Keratinocyte (primary cell): ENCODE results near the gene DYNLT2. TPM values are rescaled to one million over a fixed set of nuclear protein-coding genes. Genes with fewer than 3 reads are reported as not detected.

Source experiments
- DNase-seq: peaks from one replicate; pipeline ENCODE4 v3.0.0-alpha.2; 2011; ENCODE audit warnings: low read depth, missing footprints, low spot score
- FAIRE-seq: peaks from 2 replicates; lab custom pipeline; 2011; peaks lifted over from hg19 to GRCh38; lab: Jason Lieb, UNC
- H2AFZ ChIP-seq: 2 replicates; pipeline ENCODE4 v1.6.0; 2012; ENCODE audit warnings: low read length, control low read depth, inconsistent platforms; ENCODE audit not compliant: control insufficient read depth
- H3K27ac ChIP-seq: 2 replicates; pipeline ENCODE4 v1.5.1; 2011; ENCODE audit warnings: low read length; ENCODE audit not compliant: control insufficient read depth, insufficient read depth
- H3K27me3 ChIP-seq: 3 replicates; pipeline ENCODE4 v1.6.0; 2011; ENCODE audit warnings: low read length; ENCODE audit not compliant: control insufficient read depth, insufficient read depth; ENCODE audit errors: extremely low read depth
- H3K36me3 ChIP-seq, 2 experiments: 2 replicates in 1 of 2; 3 replicates in 1 of 2; pipeline ENCODE4 v1.5.1; 2011; ENCODE audit warnings: low read length in 2 of 2, mild to moderate bottlenecking in 1 of 2; ENCODE audit not compliant: control insufficient read depth in 2 of 2, insufficient read depth in 2 of 2; ENCODE audit errors: extremely low read depth in 1 of 2
- H3K4me1 ChIP-seq: 3 replicates; pipeline ENCODE4 v1.5.1; 2011; ENCODE audit warnings: low read length; ENCODE audit not compliant: control insufficient read depth, insufficient read depth; ENCODE audit errors: extremely low read depth
- H3K4me2 ChIP-seq: 3 replicates; pipeline ENCODE4 v1.6.0; 2011; ENCODE audit warnings: low read depth, low read length; ENCODE audit not compliant: control insufficient read depth, insufficient read depth; ENCODE audit errors: extremely low read depth
- H3K4me3 ChIP-seq, 3 experiments: fragments of 200-600 bp in 1 of 3; sonication (generic) in 1 of 3; 2 replicates in 2 of 3; 3 replicates in 1 of 3; pipeline ENCODE4 v1.5.1; 2011 to 2016; ENCODE audit warnings: low read length in 3 of 3, mild to moderate bottlenecking in 3 of 3, control low read depth in 2 of 3, inconsistent platforms in 1 of 3, low read depth in 1 of 3, mixed read lengths in 1 of 3, mixed run types in 1 of 3, moderate library complexity in 1 of 3; ENCODE audit not compliant: control insufficient read depth in 2 of 3, insufficient read depth in 2 of 3; ENCODE audit errors: extremely low read depth in 1 of 3
- H3K79me2 ChIP-seq: 2 replicates; pipeline ENCODE4 v1.6.0; 2012; ENCODE audit warnings: low read length; ENCODE audit not compliant: control insufficient read depth, insufficient read depth
- H3K9ac ChIP-seq: 3 replicates; pipeline ENCODE4 v1.6.0; 2011; ENCODE audit warnings: low read length; ENCODE audit not compliant: control insufficient read depth, insufficient read depth; ENCODE audit errors: extremely low read depth
- H3K9me1 ChIP-seq: 3 replicates; pipeline ENCODE4 v1.6.0; 2011; ENCODE audit warnings: low read length; ENCODE audit not compliant: control insufficient read depth, insufficient read depth; ENCODE audit errors: extremely low read depth
- H3K9me3 ChIP-seq: 2 replicates; pipeline ENCODE4 v1.5.1; 2012; ENCODE audit warnings: low read depth, low read length; ENCODE audit not compliant: control insufficient read depth
- H4K20me1 ChIP-seq: 3 replicates; pipeline ENCODE4 v1.6.0; 2011; ENCODE audit warnings: low read length; ENCODE audit not compliant: control insufficient read depth, insufficient read depth; ENCODE audit errors: extremely low read depth
- EZH2 ChIP-seq: IDR thresholded peaks from one replicate; pipeline ENCODE4 v1.6.1; 2012; ENCODE audit warnings: inconsistent platforms, mild to moderate bottlenecking, low read length, moderate library complexity
- dilution Hi-C: fragments of 300-500 bp; cut with MboI; formaldehyde crosslinking; loops from one replicate; pipeline ENCODE4 v1.7.0; 2020; ENCODE audit warnings: low sequenced_read_pairs; ENCODE audit not compliant: extremely low pct_ligation_motif_present
- polyA plus RNA-seq, 5 experiments: library from polyadenylated mRNA; depleted of rRNA in 3 of 5; stranded (reverse) in 3 of 5; stranded (forward) in 1 of 5; unstranded in 1 of 5; fragments of >200 nt; gene quantifications; 1 replicate in 1 of 5; 2 replicates in 3 of 5; 3 replicates in 1 of 5; pipeline versions ENCODE4 v1.2.1 to v1.2.3, GENCODE V29; 2011 to 2012; ENCODE audit warnings: missing spikeins in 2 of 5, low read depth in 1 of 5, low replicate concordance in 1 of 5
- TF ChIP-seq, protein P1 (sequence below), 3 experiments: IDR thresholded peaks in 1 of 3; conservative IDR thresholded peaks in 1 of 3; optimal IDR thresholded peaks in 1 of 3; 2 replicates in 2 of 3; 3 replicates in 1 of 3; pipeline versions ENCODE3 to v1.5.1; 2011; ENCODE audit warnings: low read length in 3 of 3, mild to moderate bottlenecking in 3 of 3, moderate library complexity in 2 of 3, control low read depth in 1 of 3, inconsistent platforms in 1 of 3; ENCODE audit not compliant: insufficient read depth in 2 of 3; ENCODE audit errors: extremely low read depth in 1 of 3

DYNLT2 gene
- polyA plus RNA-seq, 1 donor (not counting 4 experiments of a cell fraction or from before 2014, with no cell fraction given): 0.58 TPM

DNA sequence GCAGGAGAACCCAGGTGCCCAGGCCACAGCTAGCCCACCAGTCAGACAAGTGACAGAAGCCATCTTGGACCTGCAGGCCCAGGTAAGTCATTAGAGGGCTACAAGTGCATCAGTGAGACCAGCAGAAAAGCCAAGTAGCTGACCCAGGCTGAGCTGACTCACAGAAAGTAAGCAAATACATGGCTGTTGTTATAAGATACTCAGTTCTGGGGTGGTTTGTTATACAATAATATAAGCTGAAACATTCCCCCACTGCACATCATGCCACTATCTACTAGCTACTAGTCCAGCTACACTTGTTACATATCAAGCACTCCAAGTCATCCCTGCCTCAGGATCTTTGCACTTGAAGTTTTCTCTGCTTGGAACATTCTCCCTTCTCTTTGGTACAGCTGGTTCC is 10.0 kb downstream of the DYNLT2 start:
- Histone ChIP-seq H3K9me1 (no peaks in the 10 kb centered on the region), H3K9ac (no peak overlapping the region), H3K27me3 (no peaks in the 10 kb centered on the region), H3K4me3 (no peak overlapping the region), H4K20me1 (no peaks in the 10 kb centered on the region), H3K4me1 (no peaks in the 10 kb centered on the region), H3K9me3 (no peaks in the 10 kb centered on the region), H3K27ac (no peak overlapping the region), H3K79me2 (no peaks in the 10 kb centered on the region), H3K36me3 (no peaks in the 10 kb centered on the region), H2AFZ (no peak overlapping the region), H3K4me2 (no peak overlapping the region)
- TF ChIP-seq EZH2: no peak
- TF ChIP-seq, protein P1, sequence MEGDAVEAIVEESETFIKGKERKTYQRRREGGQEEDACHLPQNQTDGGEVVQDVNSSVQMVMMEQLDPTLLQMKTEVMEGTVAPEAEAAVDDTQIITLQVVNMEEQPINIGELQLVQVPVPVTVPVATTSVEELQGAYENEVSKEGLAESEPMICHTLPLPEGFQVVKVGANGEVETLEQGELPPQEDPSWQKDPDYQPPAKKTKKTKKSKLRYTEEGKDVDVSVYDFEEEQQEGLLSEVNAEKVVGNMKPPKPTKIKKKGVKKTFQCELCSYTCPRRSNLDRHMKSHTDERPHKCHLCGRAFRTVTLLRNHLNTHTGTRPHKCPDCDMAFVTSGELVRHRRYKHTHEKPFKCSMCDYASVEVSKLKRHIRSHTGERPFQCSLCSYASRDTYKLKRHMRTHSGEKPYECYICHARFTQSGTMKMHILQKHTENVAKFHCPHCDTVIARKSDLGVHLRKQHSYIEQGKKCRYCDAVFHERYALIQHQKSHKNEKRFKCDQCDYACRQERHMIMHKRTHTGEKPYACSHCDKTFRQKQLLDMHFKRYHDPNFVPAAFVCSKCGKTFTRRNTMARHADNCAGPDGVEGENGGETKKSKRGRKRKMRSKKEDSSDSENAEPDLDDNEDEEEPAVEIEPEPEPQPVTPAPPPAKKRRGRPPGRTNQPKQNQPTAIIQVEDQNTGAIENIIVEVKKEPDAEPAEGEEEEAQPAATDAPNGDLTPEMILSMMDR (optimal IDR thresholded peaks at IDR 0.05 in 1 of 3, IDR thresholded peaks at IDR 0.05 in 1 of 3, conservative IDR thresholded peaks at IDR 0.05 in 1 of 3; ENCODE audit: extremely low read depth in 1 of 3, insufficient read depth in 2 of 3, low read length in 3 of 3): no peak
- DNase-seq (no peak), FAIRE-seq (no peak)
- dilution Hi-C loops: no loop called here

DNA sequence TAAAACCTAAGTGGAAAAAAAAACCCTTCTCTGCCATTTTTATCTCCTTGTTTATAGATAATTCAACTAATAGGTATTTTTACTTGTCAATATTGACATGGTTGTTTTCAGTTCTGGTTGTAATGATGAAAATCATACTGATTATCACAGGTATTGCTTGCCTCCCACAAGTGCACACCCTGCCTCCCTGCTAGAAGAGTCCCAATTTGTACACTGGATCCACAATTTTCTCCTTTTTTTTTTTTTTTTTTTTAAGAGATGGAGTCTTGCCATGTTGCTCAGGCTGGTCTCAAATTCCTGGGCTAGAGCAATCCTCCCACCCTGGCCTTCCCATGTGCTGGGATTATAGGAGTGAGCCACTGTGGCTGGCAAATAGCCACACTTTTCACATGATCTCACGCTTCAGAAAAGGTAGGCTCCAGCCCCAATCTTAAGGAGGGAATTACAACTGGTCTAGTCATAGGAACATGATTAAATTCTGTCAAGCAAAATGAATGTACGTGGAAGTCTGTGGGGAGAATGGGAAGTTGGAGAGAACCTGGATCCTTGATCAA is 12.3 kb downstream of the DYNLT2 start:
- Histone ChIP-seq H3K9me1 (no peaks in the 10 kb centered on the region), H3K27ac (no peak overlapping the region), H3K4me3 (no peak overlapping the region), H3K4me1 (no peaks in the 10 kb centered on the region), H3K79me2 (no peaks in the 10 kb centered on the region), H4K20me1 (no peaks in the 10 kb centered on the region), H3K9ac (no peak overlapping the region), H2AFZ (no peak overlapping the region), H3K9me3 (no peaks in the 10 kb centered on the region), H3K36me3 (no peaks in the 10 kb centered on the region), H3K4me2 (no peak overlapping the region), H3K27me3 (no peaks in the 10 kb centered on the region)
- FAIRE-seq: no peak
- TF ChIP-seq, protein P1 (optimal IDR thresholded peaks at IDR 0.05 in 1 of 3, IDR thresholded peaks at IDR 0.05 in 1 of 3, conservative IDR thresholded peaks at IDR 0.05 in 1 of 3; ENCODE audit: extremely low read depth in 1 of 3, insufficient read depth in 2 of 3, low read length in 3 of 3): no peak
- TF ChIP-seq EZH2: no peak
- dilution Hi-C loops: no loop called here
- DNase-seq: no peak
